NCI-H2107 (cell line): ENCODE measurements around the gene SULT1A2.
"Not testable (repeated sequence)": the region's sequence is repeated elsewhere in the genome, so short reads cannot be mapped to it uniquely, and the experiment has no call there.

Experiments
- DNase-seq: peaks from one replicate; lab custom pipeline; 2025; lab: John Stamatoyannopoulos, UW

The SULT1A2 gene

GRCh38 chr16:28609631-28610594 lies 13.1 kb upstream of the SULT1A2 start, which contains the start of gene SULT1A1:
TSS of gene SULT1A1 (minus strand) at chr16:28610044. CDS start at chr16:28608855, 1,189 bp downstream.
- no peak for DNase-seq

GRCh38 chr16:28608867-28609596 lies 12.2 kb upstream of the SULT1A2 start:
- DNase-seq = not testable (repeated sequence)

GRCh38 chr16:28608496-28608808 lies 11.6 kb upstream of the SULT1A2 start:
- DNase-seq = not testable (repeated sequence)

GRCh38 chr16:28607681-28608495 lies 11.0 kb upstream of the SULT1A2 start:
- not testable (repeated sequence) for DNase-seq

- no peak for DNase-seq
Observed at GRCh38 chr16:28607116-28607623, 10.3 kb upstream of the SULT1A2 start.

GRCh38 chr16:28606291-28607115 lies 9.7 kb upstream of the SULT1A2 start:
- DNase-seq = no peak

GRCh38 chr16:28604186-28604565 lies 7.3 kb upstream of the SULT1A2 start:
- DNase-seq = no peak

- no peak for DNase-seq
Observed at GRCh38 chr16:28603381-28604185, 6.7 kb upstream of the SULT1A2 start.

- DNase-seq = no peak
Observed at GRCh38 chr16:28602529-28602928, 5.7 kb upstream of the SULT1A2 start.

- DNase-seq = not testable (repeated sequence)
Observed at GRCh38 chr16:28602062-28602461, 5.2 kb upstream of the SULT1A2 start.

- not testable (repeated sequence) for DNase-seq
Observed at GRCh38 chr16:28601589-28601988, 4.7 kb upstream of the SULT1A2 start.

- DNase-seq = not testable (repeated sequence)
Observed at GRCh38 chr16:28600965-28601364, 4.1 kb upstream of the SULT1A2 start.

- not testable (repeated sequence) for DNase-seq
Observed at GRCh38 chr16:28599377-28600285, 2.8 kb upstream of the SULT1A2 start.

- no peak for DNase-seq
Observed at GRCh38 chr16:28597692-28598261, 927 bp upstream of the SULT1A2 start.

GRCh38 chr16:28596115-28596630 lies 677 bp downstream of the SULT1A2 start:
- no peak for DNase-seq

GRCh38 chr16:28595451-28595850 lies 1.4 kb downstream of the SULT1A2 start:
- not testable (repeated sequence) for DNase-seq

GRCh38 chr16:28592979-28593553 lies 3.8 kb downstream of the SULT1A2 start:
- DNase-seq = no peak

GRCh38 chr16:28592511-28592910 lies 4.3 kb downstream of the SULT1A2 start:
- DNase-seq = no peak
